Measurements from ENCODE around the gene HHATL.

HHATL gene

GRCh38 chr3:42678447-42678846, 24.2 kb downstream of the HHATL start:
- no peak overlapping the region for H3K9ac ChIP-seq
- H3K4me1 ChIP-seq: no peaks in the 10 kb centered on the region
- H3K4me3 ChIP-seq: no peak overlapping the region
- H4K20me1 ChIP-seq: no peaks in the 10 kb centered on the region
- no peak for TF ChIP-seq Cebpa-rat (IDR thresholded peaks at IDR 0.05)
- peaks cover 13% of the 10 kb centered on the region for H3K9me3 ChIP-seq
- no peak overlapping the region for H3K27ac ChIP-seq
- no peaks in the 10 kb centered on the region for H3K27me3 ChIP-seq
- H3K4me2 ChIP-seq: no peak overlapping the region
- H3K36me3 ChIP-seq: no peaks in the 10 kb centered on the region

- H3K9me3 ChIP-seq: peaks cover 13% of the 10 kb centered on the region
- H3K36me3 ChIP-seq: no peaks in the 10 kb centered on the region
- H3K4me3 ChIP-seq: no peak overlapping the region
- H3K27ac ChIP-seq: no peak overlapping the region
- no peaks in the 10 kb centered on the region for H4K20me1 ChIP-seq
- no peak overlapping the region for H3K9ac ChIP-seq
- H3K4me2 ChIP-seq: no peak overlapping the region
- no peaks in the 10 kb centered on the region for H3K4me1 ChIP-seq
- H3K27me3 ChIP-seq: no peaks in the 10 kb centered on the region
- TF ChIP-seq Cebpa-rat (IDR thresholded peaks at IDR 0.05): no peak
These were observed 26.7 kb downstream of the HHATL start for GRCh38 chr3:42675909-42676308.

GRCh38 chr3:42674146-42674545, 28.5 kb downstream of the HHATL start:
- TF ChIP-seq Cebpa-rat (IDR thresholded peaks at IDR 0.05): no peak
- H3K4me2 ChIP-seq: no peak overlapping the region
- no peak overlapping the region for H3K27ac ChIP-seq
- H3K36me3 ChIP-seq: no peaks in the 10 kb centered on the region
- no peak overlapping the region for H3K4me3 ChIP-seq
- H3K9me3 ChIP-seq: peaks cover 17% of the 10 kb centered on the region
- H3K9ac ChIP-seq: no peak overlapping the region
- H4K20me1 ChIP-seq: no peaks in the 10 kb centered on the region
- H3K4me1 ChIP-seq: no peaks in the 10 kb centered on the region
- H3K27me3 ChIP-seq: no peaks in the 10 kb centered on the region

DNA sequence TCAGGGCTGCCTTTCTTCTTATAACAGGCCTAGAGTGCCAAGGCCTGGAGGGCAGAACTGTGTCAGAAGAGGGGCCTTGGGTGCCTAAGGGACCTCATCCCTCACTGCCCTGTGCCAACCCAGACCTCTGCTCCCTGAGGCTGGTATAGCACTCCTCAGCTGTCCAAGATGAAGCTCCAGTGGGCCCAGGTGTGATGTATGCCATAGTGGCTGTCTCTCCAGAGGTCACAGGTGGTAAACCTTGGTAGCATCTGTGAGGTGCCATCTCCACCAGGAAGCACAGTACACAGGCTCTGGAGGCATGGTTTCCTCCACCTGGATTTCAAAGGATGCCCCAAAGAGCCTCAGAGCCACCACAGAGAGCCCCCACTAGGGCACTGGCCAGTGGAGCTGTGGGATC, 29.5 kb downstream of the HHATL start:
- no peak for TF ChIP-seq Cebpa-rat (IDR thresholded peaks at IDR 0.05)
- Histone ChIP-seq H4K20me1 (no peaks in the 10 kb centered on the region), H3K27ac (no peak overlapping the region), H3K4me3 (no peak overlapping the region), H3K4me1 (peaks cover under 1% of the 10 kb centered on the region; the same call in 1 of the 2 replicates), H3K9ac (no peak overlapping the region), H3K36me3 (no peaks in the 10 kb centered on the region), H3K9me3 (peaks cover 17% of the 10 kb centered on the region), H3K4me2 (no peak overlapping the region), H3K27me3 (no peaks in the 10 kb centered on the region)

DNA sequence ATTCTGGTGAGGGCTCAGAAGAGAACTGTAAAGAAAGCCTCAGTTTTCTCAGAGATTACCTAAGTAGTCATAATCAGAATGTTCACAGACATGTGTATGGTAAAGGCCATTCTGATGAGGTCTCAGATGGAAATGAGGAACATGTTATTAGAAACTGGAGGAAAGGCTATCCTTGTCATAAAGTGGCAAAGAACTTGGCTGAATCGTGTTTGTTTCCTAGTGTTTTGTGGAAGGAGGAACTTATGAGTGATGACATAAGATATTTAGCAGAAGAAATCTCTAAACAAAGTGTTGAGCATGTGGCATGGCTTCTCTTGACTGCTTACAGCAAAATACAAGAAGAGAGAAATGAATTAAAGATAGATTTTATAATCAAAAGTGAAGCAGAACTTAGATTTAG, 30.1 kb downstream of the HHATL start:
- no peaks in the 10 kb centered on the region for H3K27me3 ChIP-seq
- no peak overlapping the region for H3K4me2 ChIP-seq
- H3K4me3 ChIP-seq: no peak overlapping the region
- no peak overlapping the region for H3K27ac ChIP-seq
- H3K4me1 ChIP-seq: peaks cover 7% of the 10 kb centered on the region
- no peaks in the 10 kb centered on the region for H4K20me1 ChIP-seq
- H3K36me3 ChIP-seq: no peaks in the 10 kb centered on the region
- TF ChIP-seq Cebpa-rat (IDR thresholded peaks at IDR 0.05): no peak
- H3K9ac ChIP-seq: no peak overlapping the region
- H3K9me3 ChIP-seq: peaks cover 14% of the 10 kb centered on the region

DNA sequence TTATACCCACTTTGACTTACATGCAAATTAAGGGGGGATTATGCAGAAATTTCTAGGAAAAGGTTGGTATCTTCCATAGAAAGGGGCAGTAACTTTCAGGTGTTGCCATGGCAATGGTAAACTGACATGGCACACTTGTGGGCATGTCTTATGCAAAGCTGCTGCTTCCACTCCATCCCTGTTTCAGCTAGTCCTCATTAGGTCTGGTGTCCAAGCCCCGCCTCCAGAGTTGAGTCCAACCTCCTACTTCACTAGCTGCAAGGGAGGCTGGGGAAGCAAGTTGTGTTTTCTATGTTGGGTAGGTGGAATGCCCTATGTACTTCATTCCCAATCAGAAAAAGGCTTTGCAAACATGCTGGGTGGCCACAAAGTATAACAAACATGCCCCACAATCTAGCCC, 31.9 kb downstream of the HHATL start:
- no peaks in the 10 kb centered on the region for H3K27me3 ChIP-seq
- H4K20me1 ChIP-seq: no peaks in the 10 kb centered on the region
- no peak for TF ChIP-seq Cebpa-rat (IDR thresholded peaks at IDR 0.05)
- no peak overlapping the region for H3K4me3 ChIP-seq
- peaks cover 24% of the 10 kb centered on the region for H3K4me1 ChIP-seq
- peaks cover 5% of the 10 kb centered on the region; the same call in 1 of the 2 replicates for H3K9me3 ChIP-seq
- 0 out of 2 replicates have a peak, but pooled peaks cover 10% of the 10 kb centered on the region for H3K36me3 ChIP-seq
- no peak overlapping the region for H3K9ac ChIP-seq
- no peak overlapping the region for H3K4me2 ChIP-seq
- no peak overlapping the region for H3K27ac ChIP-seq

- Histone ChIP-seq H3K4me3 (no peak overlapping the region), H3K36me3 (0 out of 2 replicates have a peak, but pooled peaks cover 13% of the 10 kb centered on the region), H4K20me1 (no peaks in the 10 kb centered on the region), H3K27ac (no peak overlapping the region), H3K9ac (no peak overlapping the region), H3K9me3 (peaks cover 5% of the 10 kb centered on the region; the same call in 1 of the 2 replicates), H3K4me1 (peaks cover 29% of the 10 kb centered on the region), H3K4me2 (no peak overlapping the region), H3K27me3 (no peaks in the 10 kb centered on the region)
- no peak for TF ChIP-seq Cebpa-rat (IDR thresholded peaks at IDR 0.05)
These were observed 32.5 kb downstream of the HHATL start for GRCh38 chr3:42670051-42670576.

- no peaks in the 10 kb centered on the region for H4K20me1 ChIP-seq
- peaks cover 42% of the 10 kb centered on the region for H3K4me1 ChIP-seq
- H3K27me3 ChIP-seq: no peaks in the 10 kb centered on the region
- H3K9ac ChIP-seq: no peak overlapping the region
- no peak overlapping the region for H3K4me2 ChIP-seq
- H3K27ac ChIP-seq: no peak overlapping the region
- no peak for TF ChIP-seq Cebpa-rat (IDR thresholded peaks at IDR 0.05)
- peaks cover 5% of the 10 kb centered on the region; the same call in 1 of the 2 replicates for H3K9me3 ChIP-seq
- H3K4me3 ChIP-seq: no peak overlapping the region
- 0 out of 2 replicates have a peak, but pooled peaks cover 13% of the 10 kb centered on the region for H3K36me3 ChIP-seq
These were observed 33.8 kb downstream of the HHATL start for GRCh38 chr3:42668793-42669217.

DNA sequence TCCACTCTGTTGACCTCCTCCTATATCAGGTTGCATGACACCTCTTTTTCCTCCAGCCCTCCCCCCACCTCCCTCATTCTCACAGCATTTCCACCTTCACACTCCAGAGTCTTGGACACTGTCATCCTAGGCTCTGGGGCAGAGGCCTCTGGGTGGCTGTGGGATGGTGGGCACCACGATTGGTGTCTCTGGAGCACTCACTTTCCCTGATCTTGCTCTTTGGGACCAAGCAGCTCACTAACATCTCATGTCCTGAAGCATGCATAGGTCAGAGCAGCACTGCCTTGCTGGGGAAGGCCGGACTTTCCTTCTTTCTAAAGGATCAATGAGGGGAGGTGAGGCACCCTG, 34.2 kb downstream of the HHATL start:
- Histone ChIP-seq H3K4me2 (no peak overlapping the region), H3K9ac (no peak overlapping the region), H3K4me1 (peaks cover 46% of the 10 kb centered on the region), H3K27ac (no peak overlapping the region), H3K9me3 (peaks cover 5% of the 10 kb centered on the region; the same call in 1 of the 2 replicates), H3K27me3 (no peaks in the 10 kb centered on the region), H3K4me3 (no peak overlapping the region), H3K36me3 (0 out of 2 replicates have a peak, but pooled peaks cover 13% of the 10 kb centered on the region), H4K20me1 (no peaks in the 10 kb centered on the region)
- TF ChIP-seq Cebpa-rat (IDR thresholded peaks at IDR 0.05): no peak

DNA sequence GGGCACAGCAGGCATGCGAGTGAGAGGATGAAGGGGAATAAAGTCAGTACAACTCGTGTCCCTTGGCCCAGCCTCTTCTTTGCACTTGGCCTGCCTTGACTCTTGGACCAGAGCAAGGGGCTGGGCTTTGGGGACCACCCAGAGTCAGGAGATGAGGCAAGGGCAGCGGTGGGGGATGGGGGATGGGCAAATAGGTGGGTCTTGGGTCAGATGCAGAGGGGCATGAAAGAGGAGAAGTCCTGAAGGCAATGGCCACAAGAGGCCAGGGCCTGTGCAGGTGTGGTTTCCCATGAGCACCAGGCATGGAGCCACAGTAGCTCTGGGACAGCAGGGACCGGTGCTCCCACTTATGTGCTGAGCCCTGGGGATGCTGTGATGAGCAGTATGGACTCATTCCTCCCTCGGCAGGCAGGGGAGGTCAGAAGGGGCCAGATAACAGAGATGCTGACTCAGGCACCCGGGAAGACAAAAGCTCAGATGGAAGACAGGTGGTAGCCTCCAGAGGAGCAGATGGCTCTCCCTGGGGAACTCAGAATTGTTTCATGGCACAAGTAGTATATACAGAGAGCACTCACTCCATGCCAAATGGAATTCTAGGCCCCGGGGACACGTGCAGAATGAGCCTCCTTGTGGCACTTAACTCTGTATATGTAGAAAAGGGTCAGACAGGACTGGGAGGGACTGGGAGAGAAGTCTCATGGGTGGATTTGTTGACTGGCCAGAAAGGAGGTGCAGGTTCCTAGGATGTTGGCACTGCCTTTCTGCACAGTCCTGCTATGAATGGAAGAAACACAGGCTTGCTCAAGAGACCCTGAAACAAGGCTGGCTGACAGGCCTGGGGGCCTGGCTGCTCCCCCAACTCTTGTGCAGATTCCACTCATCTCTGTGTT, 34.8 kb downstream of the HHATL start:
- Histone ChIP-seq H3K9ac (no peak overlapping the region), H3K4me2 (peak overlapping the region; percentile 2; the same call in 1 of the 2 replicates), H3K36me3 (0 out of 2 replicates have a peak, but pooled peaks cover 13% of the 10 kb centered on the region), H3K4me3 (no peak overlapping the region), H3K9me3 (peaks cover 5% of the 10 kb centered on the region; the same call in 1 of the 2 replicates), H4K20me1 (no peaks in the 10 kb centered on the region), H3K27ac (no peak overlapping the region), H3K27me3 (no peaks in the 10 kb centered on the region), H3K4me1 (peaks cover 52% of the 10 kb centered on the region)
- no peak for TF ChIP-seq Cebpa-rat (IDR thresholded peaks at IDR 0.05)

All from BLaER1 (cell line).